ENCODE measurements around the gene TAS2R40. TPM values are rescaled to one million over a fixed set of nuclear protein-coding genes. Genes with fewer than 3 reads are reported as not detected.

TAS2R40 gene
- polyA plus RNA-seq, 2 of the 4 experiments (the other 2 are of a cell fraction) = not detected

DNA sequence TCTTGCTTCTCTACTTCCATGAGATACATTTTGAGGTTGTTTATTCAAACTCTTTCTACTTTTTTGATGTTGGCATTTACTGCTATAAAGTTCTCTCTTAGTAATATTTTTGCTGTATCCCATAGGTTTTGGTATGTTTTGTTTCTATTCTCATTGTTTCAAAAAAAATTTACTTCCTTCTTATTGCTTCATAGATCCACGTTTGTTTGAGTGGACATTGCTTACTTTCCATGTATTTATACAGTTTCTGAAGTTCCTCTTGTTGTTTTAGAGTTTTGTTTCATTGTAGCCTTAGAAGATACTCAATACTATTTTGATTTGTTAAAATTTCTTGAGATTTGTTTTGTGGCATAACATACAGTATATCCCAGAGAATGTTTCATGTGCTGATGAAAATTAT is 13.7 kb downstream of the TAS2R40 start:
- FAIRE-seq (no peak), DNase-seq (ENCODE audit: low read depth in 1 of 2, low spot score in 1 of 2) (no peak), ATAC-seq (no peak)
- POLR2A ChIA-PET = no interaction called here
- Histone ChIP-seq H3K4me2 (no peak overlapping the region), H3K27ac (no peak overlapping the region), H3K4me3 (no peak overlapping the region), H3K4me1 (no peaks in the 10 kb centered on the region), H3K9me3 (peaks cover 9% of the 10 kb centered on the region)
- CTCF ChIA-PET = interaction anchor here (0.9 to 1.3 kb wide), 2 partner anchors 20 to 181 kb away, joined by 4 read pairs; no protein-coding TSS in a partner anchor
- WGBS (ENCODE audit: missing lambda C conversion rate) = 0% methylated on average over 1 of the region's 1 CpG
- TF ChIP-seq MAFK (IDR thresholded peaks at IDR 0.05; ENCODE audit: partially characterized antibody) = no peak
- no peak for TF ChIP-seq ZFP36 (IDR thresholded peaks at IDR 0.05; ENCODE audit: borderline replicate concordance, partially characterized antibody)

GRCh38 chr7:143236408-143236990 is 14.7 kb downstream of the TAS2R40 start:
- no peak for FAIRE-seq
- Histone ChIP-seq H3K4me3 (no peak overlapping the region), H3K4me1 (no peaks in the 10 kb centered on the region), H3K27ac (no peak overlapping the region), H3K9me3 (peaks cover 9% of the 10 kb centered on the region), H3K4me2 (no peak overlapping the region)
- no peak for ATAC-seq
- DNase-seq (ENCODE audit: low read depth in 1 of 2, low spot score in 1 of 2) = no peak
- POLR2A ChIA-PET = no interaction called here
- WGBS (ENCODE audit: missing lambda C conversion rate) = 18% methylated on average over 3 of the region's 3 CpGs
- TF ChIP-seq TFCP2L1 (CRISPR knock-in tag; IDR thresholded peaks at IDR 0.05) = no peak
- no peak for TF ChIP-seq FOXS1 (CRISPR knock-in tag; IDR thresholded peaks at IDR 0.05)
- CTCF ChIA-PET = interaction anchor here (1.3 kb wide), 1 partner anchor 180 kb away, joined by 4 read pairs; no protein-coding TSS in a partner anchor

DNA sequence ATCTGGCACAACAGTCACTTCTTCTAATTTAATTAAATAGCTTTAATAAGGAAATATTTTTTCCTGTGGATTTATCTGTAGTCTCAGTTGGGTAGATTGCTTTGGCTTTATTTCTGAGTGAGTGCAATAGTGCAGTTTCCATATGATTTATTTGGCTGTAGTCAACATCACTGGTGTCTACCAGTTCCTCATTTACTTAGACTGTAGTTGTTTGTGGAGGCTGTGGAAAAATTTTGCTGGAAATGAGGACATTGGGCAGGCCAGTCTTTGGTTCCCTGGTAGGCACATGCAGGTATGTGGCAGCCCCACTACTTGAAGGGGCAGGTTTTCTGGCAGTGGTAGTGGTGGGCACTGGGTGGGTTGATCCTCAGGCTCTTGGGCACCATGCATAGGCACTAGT is 15.5 kb downstream of the TAS2R40 start:
- Histone ChIP-seq H3K27ac (no peak overlapping the region), H3K9me3 (peaks cover 9% of the 10 kb centered on the region), H3K4me2 (no peak overlapping the region), H3K4me1 (no peaks in the 10 kb centered on the region), H3K4me3 (no peak overlapping the region)
- no peak for ATAC-seq
- ChIA-PET CTCF (no interaction called here), POLR2A (no interaction called here)
- FAIRE-seq = no peak
- no peak for TF ChIP-seq EP300 (IDR thresholded peaks at IDR 0.05)
- TF ChIP-seq RAD21 (conservative IDR thresholded peaks at IDR 0.05 in 1 of 2, IDR thresholded peaks at IDR 0.05 in 1 of 2) = no peak
- no peak for TF ChIP-seq MAFK (IDR thresholded peaks at IDR 0.05; ENCODE audit: partially characterized antibody)
- no peak for TF ChIP-seq FOSL2 (IDR thresholded peaks at IDR 0.05)
- TF ChIP-seq FOSL2 (CRISPR knock-in tag; IDR thresholded peaks at IDR 0.05) = no peak
- no peak for TF ChIP-seq JUNB (IDR thresholded peaks at IDR 0.05)
- no peak for TF ChIP-seq USF2 (IDR thresholded peaks at IDR 0.05)
- TF ChIP-seq RFX5 (IDR thresholded peaks at IDR 0.05) = no peak
- no peak for TF ChIP-seq RNF2 (IDR thresholded peaks at IDR 0.05; ENCODE audit: borderline replicate concordance, low read depth)
- no peak for DNase-seq (ENCODE audit: low read depth in 1 of 2, low spot score in 1 of 2)

DNA sequence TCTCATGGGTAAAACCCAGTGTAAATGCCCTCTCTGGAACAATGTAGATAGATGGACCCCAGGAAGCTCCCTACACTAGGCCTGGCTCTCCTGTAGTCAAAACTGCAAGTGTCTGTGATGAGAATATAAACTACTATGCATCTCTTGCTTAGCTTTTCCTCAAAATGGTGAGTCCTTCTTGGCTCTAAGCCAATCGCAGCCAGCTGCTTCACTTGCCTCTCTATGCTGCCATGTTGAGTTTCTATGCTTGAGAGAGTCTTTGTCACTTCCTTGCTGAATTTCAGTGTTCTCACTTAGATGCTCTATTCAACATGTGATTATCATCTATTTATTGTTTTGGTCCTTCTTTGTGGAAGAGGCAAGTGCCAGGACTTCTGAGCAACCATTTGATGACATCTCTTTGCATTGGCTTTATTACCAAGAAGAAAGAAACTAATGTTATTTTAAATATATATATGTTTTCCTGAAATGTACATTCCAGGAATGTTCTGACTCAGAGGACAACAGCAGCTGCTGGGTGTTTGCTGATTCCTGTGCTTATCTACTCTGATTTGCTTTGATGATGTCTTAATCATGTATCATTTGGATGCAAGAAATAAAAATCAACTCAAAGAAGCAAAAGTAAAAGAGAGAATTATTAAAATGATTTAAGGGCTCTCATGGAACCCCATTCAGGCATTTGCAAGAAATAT is 16.6 kb downstream of the TAS2R40 start:
- DNase-seq (ENCODE audit: low read depth in 1 of 2, low spot score in 1 of 2) = no peak
- POLR2A ChIA-PET = no interaction called here
- Histone ChIP-seq H3K4me2 (no peak overlapping the region), H3K27ac (no peak overlapping the region), H3K4me1 (no peaks in the 10 kb centered on the region), H3K4me3 (no peak overlapping the region), H3K9me3 (peaks cover 9% of the 10 kb centered on the region)
- CTCF ChIA-PET = interaction anchor here (2.9 to 3.7 kb wide), 3 partner anchors 63 to 178 kb away, joined by 33 to 42 read pairs (median 37); no protein-coding TSS in a partner anchor
- TF ChIP-seq HES2 (IDR thresholded peaks at IDR 0.05) = no peak
- no peak for TF ChIP-seq ESRRA (IDR thresholded peaks at IDR 0.05; ENCODE audit: borderline replicate concordance, low read length)
- no peak for TF ChIP-seq EHMT2 (IDR thresholded peaks at IDR 0.05; ENCODE audit: low read depth)
- no peak for TF ChIP-seq RFX5 (IDR thresholded peaks at IDR 0.05)
- TF ChIP-seq MYC (IDR thresholded peaks at IDR 0.05; ENCODE audit: borderline replicate concordance, low read length) = no peak
- no peak for TF ChIP-seq USF2 (IDR thresholded peaks at IDR 0.05)
- TF ChIP-seq, protein P1, sequence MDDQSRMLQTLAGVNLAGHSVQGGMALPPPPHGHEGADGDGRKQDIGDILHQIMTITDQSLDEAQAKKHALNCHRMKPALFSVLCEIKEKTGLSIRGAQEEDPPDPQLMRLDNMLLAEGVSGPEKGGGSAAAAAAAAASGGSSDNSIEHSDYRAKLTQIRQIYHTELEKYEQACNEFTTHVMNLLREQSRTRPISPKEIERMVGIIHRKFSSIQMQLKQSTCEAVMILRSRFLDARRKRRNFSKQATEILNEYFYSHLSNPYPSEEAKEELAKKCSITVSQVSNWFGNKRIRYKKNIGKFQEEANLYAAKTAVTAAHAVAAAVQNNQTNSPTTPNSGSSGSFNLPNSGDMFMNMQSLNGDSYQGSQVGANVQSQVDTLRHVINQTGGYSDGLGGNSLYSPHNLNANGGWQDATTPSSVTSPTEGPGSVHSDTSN (IDR thresholded peaks at IDR 0.05) = no peak
- TF ChIP-seq SREBF2 (IDR thresholded peaks at IDR 0.05) = no peak
- TF ChIP-seq FOXS1 (CRISPR knock-in tag; IDR thresholded peaks at IDR 0.05) = no peak
- TF ChIP-seq RARB (CRISPR knock-in tag; IDR thresholded peaks at IDR 0.05) = no peak
- no peak for TF ChIP-seq HEYL (CRISPR knock-in tag; IDR thresholded peaks at IDR 0.05)
- TF ChIP-seq ATOH8 (CRISPR knock-in tag; IDR thresholded peaks at IDR 0.05; ENCODE audit: low read depth) = no peak
- no peak for TF ChIP-seq FOSL2 (IDR thresholded peaks at IDR 0.05)
- no peak for TF ChIP-seq FOSL2 (CRISPR knock-in tag; IDR thresholded peaks at IDR 0.05)
- no peak for TF ChIP-seq SMC3 (IDR thresholded peaks at IDR 0.05)
- TF ChIP-seq ZSCAN20 (CRISPR knock-in tag; IDR thresholded peaks at IDR 0.05) = no peak
- TF ChIP-seq RNF2 (IDR thresholded peaks at IDR 0.05; ENCODE audit: borderline replicate concordance, low read depth) = no peak
- no peak for TF ChIP-seq KDM1A (IDR thresholded peaks at IDR 0.05; ENCODE audit: low read depth)
- no peak for TF ChIP-seq ZFP36 (IDR thresholded peaks at IDR 0.05; ENCODE audit: borderline replicate concordance, partially characterized antibody)
- no peak for TF ChIP-seq HOXB5 (CRISPR knock-in tag; IDR thresholded peaks at IDR 0.05)
- no peak for TF ChIP-seq MAZ (IDR thresholded peaks at IDR 0.05; ENCODE audit: borderline replicate concordance, low read depth, low read length)
- no peak for ATAC-seq
- 30% methylated on average over 1 of the region's 1 CpG for WGBS (ENCODE audit: missing lambda C conversion rate)
- FAIRE-seq = no peak

Data from A549 (cell line).